CD4-positive, alpha-beta T cell (primary cell): Measurements from ENCODE around the gene SCLY. TPM values are rescaled to one million over a fixed set of nuclear protein-coding genes. Genes with fewer than 3 reads are reported as not detected.

Source experiments
- ATAC-seq: fragments of 200-7000 bp; cut with Tn5 transposase; one replicate; pipeline ENCODE4 v1.10.0; 2022; ENCODE audit warnings: mild to moderate bottlenecking; ENCODE audit not compliant: poor library complexity
- CTCF ChIA-PET: fragments of 350-600 bp; sonication (Branson Sonifier 250); formaldehyde crosslinking; loops from one replicate; lab custom pipeline; 2021; ENCODE audit warnings: antibody characterized with exemption, inconsistent platforms; lab: Charles Lee
- POLR2A ChIA-PET: fragments of 350-600 bp; sonication (Branson Sonifier 250); formaldehyde crosslinking; loops from one replicate; lab custom pipeline; 2021; ENCODE audit warnings: antibody characterized with exemption, inconsistent platforms; lab: Charles Lee
- DNase-seq, 14 experiments: peaks; one replicate each; pipeline ENCODE4 v3.0.0-alpha.2; 2013 to 2020; ENCODE audit warnings: mixed read lengths in 2 of 14
- H3K27ac ChIP-seq, 2 donors: one replicate each; pipeline versions ENCODE4 v1.5.1 to v1.7.0; 2013; ENCODE audit warnings: low read length in 2 of 2, low read depth in 1 of 2, mild to moderate bottlenecking in 1 of 2
- H3K27me3 ChIP-seq, 2 experiments: 1 replicate in 1 of 2; 2 replicates in 1 of 2; pipeline versions ENCODE4 v1.6.1 to v1.7.0; 2013; ENCODE audit warnings: low read length in 2 of 2, control low read depth in 1 of 2, mild to moderate bottlenecking in 1 of 2, moderate library complexity in 1 of 2; ENCODE audit not compliant: insufficient read depth in 2 of 2, control insufficient read depth in 1 of 2
- H3K36me3 ChIP-seq: one replicate; pipeline ENCODE4 v1.6.1; 2013; ENCODE audit warnings: low read length, control low read depth; ENCODE audit not compliant: insufficient read depth
- H3K4me1 ChIP-seq: one replicate; pipeline ENCODE4 v1.6.1; 2013; ENCODE audit warnings: low read length, control low read depth; ENCODE audit not compliant: insufficient read depth
- H3K4me3 ChIP-seq: one replicate; pipeline ENCODE4 v1.5.1; 2013; ENCODE audit warnings: mild to moderate bottlenecking, low read length, moderate library complexity
- H3K9me3 ChIP-seq, 2 experiments: 1 replicate in 1 of 2; 2 replicates in 1 of 2; pipeline versions ENCODE4 v1.6.1 to v1.7.0; 2013; ENCODE audit warnings: low read length in 2 of 2, mild to moderate bottlenecking in 2 of 2, control low read depth in 1 of 2, moderate library complexity in 1 of 2; ENCODE audit not compliant: control insufficient read depth in 1 of 2, insufficient read depth in 1 of 2
- H3K27ac Mint-ChIP-seq: one replicate; pipeline ENCODE4 v1.8.0; 2020; ENCODE audit warnings: mixed read lengths
- H3K27me3 Mint-ChIP-seq: one replicate; pipeline ENCODE4 v1.8.0; 2021; ENCODE audit warnings: mixed read lengths
- H3K36me3 Mint-ChIP-seq: one replicate; pipeline ENCODE4 v1.8.0; 2021; ENCODE audit warnings: low read depth, mixed read lengths
- H3K4me1 Mint-ChIP-seq: one replicate; pipeline ENCODE4 v1.8.0; 2021; ENCODE audit warnings: low read depth, mixed read lengths
- H3K4me3 Mint-ChIP-seq: one replicate; pipeline ENCODE4 v1.8.0; 2020; ENCODE audit warnings: mild to moderate bottlenecking, mixed read lengths
- H3K9me3 Mint-ChIP-seq: one replicate; pipeline ENCODE4 v1.8.0; 2020; ENCODE audit warnings: mixed read lengths
- CTCF ChIP-seq: fragments of 200-600 bp; IDR thresholded peaks from one replicate; pipeline ENCODE4 v1.8.0; 2022; ENCODE audit warnings: antibody characterized with exemption, mild to moderate bottlenecking
- intact Hi-C, 2 experiments: fragments of 100-400 bp; cut with DNase I in 1 of 2; cut with micrococcal nuclease in 1 of 2; formaldehyde crosslinking; loops; one replicate each; pipeline versions ENCODE4 v1.15.1 to v1.9.0; 2023 to 2025; cut with DNase I, micrococcal nuclease
- total RNA-seq, 174 experiments: library from RNA in 2 of 174; stranded (reverse) in 2 of 174; gene quantifications; one replicate each; pipeline ENCODE4 v1.2.3 and lab custom pipeline; 2021 to 2026

The SCLY gene
- total RNA-seq, 2 experiments from 2014 or later = 8.9 to 9.6 TPM

- ChIA-PET POLR2A (no interaction called here), CTCF (no interaction called here)
- Histone ChIP-seq H3K27ac (no peak overlapping the region), H3K27me3 (no peaks in the 10 kb centered on the region), H3K4me1 (peaks cover 11% of the 10 kb centered on the region), H3K9me3 (no peaks in the 10 kb centered on the region), H3K36me3 (no peaks in the 10 kb centered on the region), H3K4me3 (no peak overlapping the region)
- intact Hi-C loops = no loop called here
- no peak overlapping the region for H3K27ac Mint-ChIP-seq
- ATAC-seq (no peak), DNase-seq (no peak)
- H3K36me3 Mint-ChIP-seq = no peaks in the 10 kb centered on the region
- H3K4me1 Mint-ChIP-seq = peaks cover 7% of the 10 kb centered on the region
- TF ChIP-seq CTCF = no peak
- no peak overlapping the region for H3K4me3 Mint-ChIP-seq
- no peaks in the 10 kb centered on the region for H3K27me3 Mint-ChIP-seq
- H3K9me3 Mint-ChIP-seq = no peaks in the 10 kb centered on the region
Observed at GRCh38 chr2:238140040-238140439, 79.2 kb downstream of the SCLY start.

GRCh38 chr2:238140721-238141540 lies 80.1 kb downstream of the SCLY start:
- no peaks in the 10 kb centered on the region for H3K36me3 Mint-ChIP-seq
- H3K4me1 Mint-ChIP-seq = peaks cover 7% of the 10 kb centered on the region
- Histone ChIP-seq H3K4me3 (no peak overlapping the region), H3K27me3 (no peaks in the 10 kb centered on the region), H3K36me3 (no peaks in the 10 kb centered on the region), H3K27ac (no peak overlapping the region), H3K9me3 (no peaks in the 10 kb centered on the region), H3K4me1 (peaks cover 11% of the 10 kb centered on the region)
- ChIA-PET POLR2A (no interaction called here), CTCF (no interaction called here)
- intact Hi-C loops = no loop called here
- DNase-seq (no peak), ATAC-seq (no peak)
- no peak overlapping the region for H3K4me3 Mint-ChIP-seq
- H3K9me3 Mint-ChIP-seq = no peaks in the 10 kb centered on the region
- no peak for TF ChIP-seq CTCF
- no peak overlapping the region for H3K27ac Mint-ChIP-seq
- H3K27me3 Mint-ChIP-seq = no peaks in the 10 kb centered on the region

- H3K9me3 Mint-ChIP-seq = no peaks in the 10 kb centered on the region
- Histone ChIP-seq H3K27ac (no peak overlapping the region), H3K4me3 (no peak overlapping the region), H3K4me1 (peaks cover 11% of the 10 kb centered on the region), H3K9me3 (no peaks in the 10 kb centered on the region), H3K27me3 (no peaks in the 10 kb centered on the region), H3K36me3 (no peaks in the 10 kb centered on the region)
- H3K27me3 Mint-ChIP-seq = no peaks in the 10 kb centered on the region
- H3K4me3 Mint-ChIP-seq = no peak overlapping the region
- DNase-seq (peak in 4 of 14 experiments; percentile 8 to 45 (median 20)), ATAC-seq (no peak)
- intact Hi-C loops = no loop called here
- H3K27ac Mint-ChIP-seq = no peak overlapping the region
- CTCF ChIA-PET = no interaction called here
- POLR2A ChIA-PET = no interaction called here
- H3K36me3 Mint-ChIP-seq = no peaks in the 10 kb centered on the region
- peaks cover 7% of the 10 kb centered on the region for H3K4me1 Mint-ChIP-seq
- TF ChIP-seq CTCF = no peak
Observed at GRCh38 chr2:238141541-238142318, 80.9 kb downstream of the SCLY start.
